Right hindlimb (tissue), 1 donor: ENCODE data around the gene FAM20C.
"Not testable (repeated sequence)": the region's sequence is repeated elsewhere in the genome, so short reads cannot be mapped to it uniquely, and the experiment has no call there.

ENCODE experiments used
- DNase-seq: peaks from one replicate; pipeline ENCODE4 v3.0.0-alpha.2; 2018

FAM20C gene

GRCh38 chr7:174716-175115 lies 17.7 kb upstream of the FAM20C start:
- no peak for DNase-seq

- no peak for DNase-seq
Observed at GRCh38 chr7:175955-176354, 16.4 kb upstream of the FAM20C start.

DNA sequence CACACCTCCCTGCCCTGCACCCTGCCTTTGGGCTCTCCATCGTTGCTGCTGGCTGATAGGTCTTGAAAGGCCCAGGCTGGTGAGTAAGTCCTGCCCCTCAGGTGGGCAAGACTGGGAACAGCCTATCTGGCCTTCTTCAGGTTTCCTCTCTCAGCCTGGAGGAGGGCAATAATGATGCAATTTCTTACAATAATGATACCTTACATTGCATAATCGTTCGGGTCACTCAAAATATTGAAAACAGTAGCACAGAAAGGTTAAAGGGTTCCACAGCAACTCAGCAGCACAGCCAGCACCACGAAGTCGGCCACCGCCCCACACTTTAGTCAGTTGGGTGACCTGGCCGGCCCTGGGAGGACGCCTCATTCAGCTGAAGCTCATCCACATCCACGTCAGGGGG lies 16.0 kb upstream of the FAM20C start:
- no peak for DNase-seq

GRCh38 chr7:176786-177459 lies 15.4 kb upstream of the FAM20C start:
- no peak for DNase-seq

DNA sequence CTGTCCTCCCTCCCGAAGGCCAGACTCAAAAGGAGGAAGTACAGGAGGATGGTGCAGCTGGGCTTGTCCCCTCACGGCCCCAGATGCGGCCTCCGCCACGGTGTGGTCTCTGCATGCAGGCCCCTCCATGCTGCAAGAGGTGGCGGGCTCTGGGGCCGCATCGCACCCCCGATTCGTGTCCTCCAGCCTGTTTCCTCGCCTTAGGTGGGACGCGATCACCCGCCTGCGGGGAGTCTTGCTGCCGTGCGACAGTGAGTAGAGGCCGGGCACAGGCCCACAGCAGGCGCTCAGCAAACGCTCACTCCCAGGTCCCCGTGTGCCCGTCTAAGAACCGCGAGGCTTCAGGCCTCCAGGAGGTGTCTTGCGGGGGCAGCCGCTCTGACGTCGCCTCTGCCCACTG lies 13.9 kb upstream of the FAM20C start:
- no peak for DNase-seq

GRCh38 chr7:179209-179681 lies 13.1 kb upstream of the FAM20C start:
- no peak for DNase-seq

DNA sequence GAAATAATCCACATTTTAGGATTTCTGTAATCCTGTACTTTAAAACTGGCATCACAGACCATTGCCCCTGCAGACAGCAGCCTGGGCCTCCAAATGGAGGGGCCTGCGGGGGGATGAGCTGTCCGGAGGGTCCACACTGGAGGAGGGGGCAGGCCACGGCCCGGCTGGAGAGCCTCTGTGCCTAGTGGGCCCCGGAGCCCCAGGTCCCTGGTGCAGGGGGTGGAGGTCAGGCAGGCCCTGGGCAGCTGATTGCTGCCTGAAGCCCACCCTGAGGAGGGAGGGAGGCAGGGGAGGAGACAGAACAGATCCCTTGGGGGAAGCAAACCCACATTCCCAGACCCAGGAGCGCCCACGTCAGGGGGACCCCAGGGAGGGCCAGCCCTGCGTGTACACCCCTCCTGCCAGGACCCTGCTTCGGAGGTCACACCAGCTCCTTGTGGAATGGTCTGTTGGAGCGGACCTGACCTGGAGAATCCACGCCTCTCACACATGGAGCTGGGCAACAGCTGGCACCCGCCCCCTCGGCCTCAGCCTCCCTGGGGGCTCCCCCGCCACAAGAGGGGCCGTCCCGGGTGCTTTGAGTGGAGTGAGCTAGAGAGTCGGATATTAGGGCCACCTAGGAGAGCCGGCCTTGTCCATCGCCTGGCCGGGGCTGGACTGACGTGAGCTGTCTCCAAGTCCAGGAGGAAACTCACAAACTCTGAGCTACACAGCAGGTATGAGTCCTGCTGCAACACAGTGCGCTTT lies 12.2 kb upstream of the FAM20C start:
- no peak for DNase-seq

- DNase-seq = no peak
Observed at GRCh38 chr7:181738-182137, 10.6 kb upstream of the FAM20C start.

DNA sequence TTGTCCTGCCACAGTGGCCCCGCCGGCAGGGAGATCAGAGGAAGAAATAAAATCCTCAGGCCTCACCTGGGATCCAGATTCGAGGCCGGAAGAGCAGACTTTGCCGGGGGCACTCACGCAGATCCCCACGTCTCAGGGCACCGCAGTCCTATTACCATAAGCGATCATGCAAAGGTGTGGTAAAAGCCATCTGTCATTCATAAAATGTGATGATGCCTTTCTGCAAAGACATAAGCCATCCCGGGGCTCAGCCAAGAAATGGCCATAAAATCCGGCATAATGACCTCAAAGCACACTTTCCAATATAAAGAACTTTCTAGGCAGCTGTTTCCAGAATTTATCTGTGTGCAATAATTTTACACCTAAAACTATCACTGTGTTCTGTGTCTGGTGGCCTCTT lies 9.9 kb upstream of the FAM20C start:
- not testable (repeated sequence) for DNase-seq

DNA sequence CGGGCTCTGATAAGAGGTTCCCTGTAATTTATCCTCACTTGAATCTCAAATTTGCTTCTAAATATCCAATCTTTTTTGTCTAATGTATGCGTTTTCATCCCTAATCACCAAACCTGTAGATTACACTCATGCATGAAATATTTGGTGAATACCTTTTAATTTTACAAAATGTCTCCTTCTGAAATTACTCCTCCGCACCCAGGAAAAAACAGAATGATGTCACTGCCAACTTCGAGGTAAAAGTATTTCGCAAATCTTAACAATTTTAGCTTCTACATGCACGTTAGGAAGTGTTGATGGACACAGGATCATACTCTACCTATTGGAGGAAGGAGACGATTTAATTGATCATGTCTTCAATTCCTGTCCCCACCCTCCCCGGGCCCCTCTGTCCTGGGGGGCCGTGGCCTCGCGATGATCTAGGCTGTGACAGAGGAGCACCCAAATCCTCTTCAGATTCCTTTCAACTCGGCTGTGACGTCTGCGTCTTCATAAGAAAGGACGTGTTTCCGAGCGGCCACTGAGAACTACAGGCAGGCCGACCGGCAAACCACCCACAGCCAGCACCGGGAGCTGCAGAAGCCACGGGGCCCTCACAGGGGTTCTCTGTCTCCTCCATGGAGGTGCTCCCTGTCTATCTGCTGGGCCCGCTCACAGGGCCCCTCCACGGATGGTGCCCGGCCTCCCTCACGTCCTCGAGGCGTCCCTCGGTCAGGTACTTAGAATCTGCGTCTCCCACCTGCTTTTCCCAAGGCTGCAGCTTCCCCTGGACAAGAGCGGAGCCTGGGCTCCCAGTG lies 8.7 kb upstream of the FAM20C start:
- DNase-seq = no peak

DNA sequence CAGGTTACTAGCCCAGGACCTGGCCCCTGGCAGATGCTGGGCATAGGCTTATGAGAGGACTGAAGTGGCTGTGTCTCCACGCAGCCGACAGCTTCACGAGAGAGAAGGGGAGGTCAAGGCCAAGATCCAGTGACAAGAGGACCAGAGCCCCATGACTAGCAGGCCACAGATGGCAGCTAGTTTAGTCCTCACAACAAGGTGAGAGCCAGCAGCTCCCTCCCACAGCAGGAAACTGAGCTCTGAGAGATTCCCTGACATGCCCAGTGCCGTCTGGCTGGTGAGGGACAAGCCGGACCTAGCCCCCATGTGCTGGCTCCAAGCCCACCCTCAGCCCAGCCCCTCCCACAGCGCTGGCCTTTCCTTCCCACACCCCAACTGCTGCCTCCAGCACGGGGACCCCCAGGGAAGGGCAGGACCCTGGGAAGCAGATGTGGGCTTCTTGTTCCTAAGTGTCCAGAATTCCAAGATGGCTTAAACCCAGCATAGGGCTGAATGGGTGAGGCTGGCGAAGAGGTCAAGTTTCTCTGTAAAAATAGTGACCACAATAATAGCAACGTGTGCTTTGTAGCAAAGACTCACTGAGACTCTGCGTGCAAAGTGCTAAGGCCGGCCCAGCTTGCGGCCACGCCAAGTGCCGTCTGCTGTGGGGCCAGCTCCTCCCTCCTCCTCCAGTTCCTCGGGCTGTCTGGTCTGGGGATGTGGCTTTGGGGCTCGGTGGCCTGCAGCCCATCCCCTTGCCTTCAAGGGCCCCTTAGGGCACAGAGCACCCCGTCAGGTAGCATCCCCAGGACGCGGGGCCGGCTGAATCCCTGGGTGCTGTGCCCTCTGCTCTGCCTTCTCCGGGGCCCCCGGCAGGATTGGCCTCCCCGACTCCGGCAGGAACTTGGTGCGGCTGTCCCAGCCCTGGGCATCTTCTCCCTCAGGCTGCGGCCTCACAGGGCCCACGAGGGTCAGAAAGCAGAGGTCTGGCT lies 7.8 kb upstream of the FAM20C start:
- DNase-seq = peak; percentile 62

- DNase-seq = no peak
Observed at GRCh38 chr7:186516-187113, 5.8 kb upstream of the FAM20C start.

DNA sequence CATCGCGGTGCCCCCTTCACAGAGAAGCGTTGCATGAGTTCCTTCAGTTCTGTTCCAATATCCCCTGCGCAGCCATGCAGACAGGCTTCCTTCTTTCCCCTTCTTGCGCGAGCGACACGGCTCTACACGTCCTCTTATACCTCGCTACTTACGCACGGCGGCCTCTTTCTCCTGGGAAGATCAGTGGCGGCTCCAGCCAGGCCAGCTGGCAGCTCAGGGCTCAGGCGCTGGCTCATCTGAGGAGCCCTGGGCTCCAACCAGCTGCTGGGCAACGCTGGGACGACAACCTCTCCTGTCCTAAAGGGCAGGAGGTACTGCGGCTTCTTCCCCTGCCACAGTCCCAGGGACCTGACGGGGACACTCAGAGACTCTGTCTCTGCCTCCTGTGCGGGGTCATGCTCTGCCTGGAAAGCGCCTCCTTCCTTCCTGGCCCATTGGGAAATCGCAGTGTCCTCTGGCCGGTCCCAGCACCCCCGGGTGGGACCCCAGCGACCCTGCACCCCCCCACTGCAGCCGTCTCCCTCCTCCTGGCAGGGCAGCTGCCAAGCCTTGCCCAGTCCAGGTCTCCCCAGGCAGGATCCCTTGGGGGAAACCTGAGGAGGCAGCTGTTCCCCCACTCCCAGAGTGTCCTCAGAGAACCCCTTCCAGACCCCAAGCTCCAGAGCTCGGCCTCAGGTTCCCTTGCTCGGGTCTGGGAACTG lies 5.0 kb upstream of the FAM20C start:
- DNase-seq = no peak

GRCh38 chr7:188174-188573 lies 4.2 kb upstream of the FAM20C start:
- no peak for DNase-seq

- no peak for DNase-seq
Observed at GRCh38 chr7:188727-189500, 3.5 kb upstream of the FAM20C start.

DNA sequence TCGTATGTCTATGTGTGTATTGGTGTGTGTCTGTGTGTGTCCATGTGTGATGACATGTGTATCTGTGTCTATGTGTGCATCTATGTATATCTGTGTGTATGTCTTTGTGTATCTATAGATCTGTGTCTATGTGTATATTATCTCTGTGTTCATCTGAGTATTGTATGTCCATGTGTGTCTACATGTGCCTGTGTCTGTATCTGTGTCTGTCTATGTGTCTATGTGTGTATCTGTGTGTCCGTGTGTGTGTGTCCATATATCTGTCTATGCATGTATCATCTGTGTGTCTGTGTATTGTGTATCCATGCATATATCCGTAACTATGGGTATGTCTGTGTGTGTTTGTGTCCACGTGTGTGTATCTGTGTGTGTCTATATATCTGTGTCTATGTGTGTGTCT lies 2.7 kb upstream of the FAM20C start:
- no peak for DNase-seq

GRCh38 chr7:190196-190595 lies 2.2 kb upstream of the FAM20C start:
- DNase-seq = no peak

DNA sequence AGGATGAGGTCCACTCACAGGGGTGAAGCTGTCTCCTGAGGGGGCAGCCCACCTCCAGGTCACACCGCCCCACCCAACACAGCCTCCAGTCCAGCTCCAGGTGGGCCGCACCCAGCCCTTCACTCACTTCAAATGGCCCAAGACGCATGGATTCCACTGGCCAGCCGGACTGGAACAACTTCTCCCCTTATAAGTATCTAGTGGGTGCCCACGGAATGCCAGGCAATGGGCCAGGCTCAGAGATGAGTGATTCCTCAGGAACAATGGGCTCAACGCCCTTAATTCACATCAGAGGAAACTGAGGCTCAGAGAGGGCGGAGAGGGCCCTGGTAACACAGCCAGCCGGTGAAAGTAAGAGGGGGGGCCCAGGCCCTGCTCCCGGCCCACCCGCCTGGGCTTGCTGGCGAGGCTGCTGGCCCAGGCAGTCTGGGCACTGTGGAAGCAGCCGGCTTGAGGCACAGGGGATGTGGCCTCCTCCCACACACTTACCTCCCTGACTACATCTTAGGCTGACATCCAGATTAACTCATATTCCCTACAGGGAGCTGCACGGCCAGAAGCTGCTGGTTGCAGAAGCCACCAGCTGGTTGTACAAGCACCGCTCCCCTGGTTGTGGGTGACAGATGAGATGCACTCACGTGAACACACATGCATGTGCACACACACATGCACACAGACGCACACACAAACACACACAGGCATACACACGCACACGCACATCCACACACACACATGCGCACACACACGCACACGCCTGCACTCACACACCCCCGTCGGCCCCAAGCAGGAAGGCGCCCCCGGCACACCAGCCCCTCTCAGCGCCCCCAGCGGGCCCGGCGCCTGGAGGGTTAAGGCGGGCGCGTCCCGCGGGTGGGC lies 1.0 kb upstream of the FAM20C start:
- no peak for DNase-seq

DNA sequence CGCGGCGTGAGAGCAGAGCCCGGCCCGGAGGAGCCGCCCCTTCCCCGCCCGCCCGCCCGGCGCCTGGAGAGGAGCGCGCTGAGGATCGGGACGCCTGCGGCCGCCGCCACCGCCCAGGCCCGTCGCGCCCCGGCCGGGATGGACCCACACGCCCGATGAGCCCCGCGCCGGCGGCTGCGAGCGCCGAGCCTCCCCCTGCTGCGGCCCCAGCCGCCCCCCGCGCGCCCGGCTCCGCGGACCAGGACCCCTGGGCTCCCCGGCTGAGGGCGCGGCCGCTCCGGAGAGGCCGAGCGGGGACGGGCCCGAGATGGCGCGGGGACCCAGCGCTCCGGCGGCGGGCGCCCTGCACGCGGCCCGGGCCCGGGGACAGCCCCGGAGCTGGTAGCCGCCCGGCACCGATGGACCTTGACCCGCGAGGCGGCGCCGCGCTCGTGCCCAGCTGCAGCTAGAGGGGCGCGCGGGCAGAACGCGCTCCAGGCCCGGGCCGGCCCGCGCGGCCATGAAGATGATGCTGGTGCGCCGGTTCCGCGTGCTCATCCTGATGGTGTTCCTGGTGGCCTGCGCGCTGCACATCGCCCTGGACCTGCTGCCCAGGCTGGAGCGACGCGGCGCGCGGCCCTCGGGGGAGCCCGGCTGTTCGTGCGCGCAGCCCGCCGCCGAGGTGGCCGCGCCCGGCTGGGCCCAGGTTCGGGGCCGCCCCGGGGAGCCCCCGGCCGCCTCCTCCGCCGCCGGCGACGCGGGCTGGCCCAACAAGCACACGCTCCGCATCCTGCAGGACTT lies 520 bp downstream of the FAM20C start:
- DNase-seq = no peak
